Breast epithelium (tissue), 3 donors: ENCODE results near the gene GJA10.

ENCODE experiments used
- POLR2A ChIP-seq: fragments of 450-650 bp; IDR thresholded peaks from one replicate; pipeline ENCODE4 v1.6.1; 2016; ENCODE audit warnings: antibody characterized with exemption, mild to moderate bottlenecking, moderate library complexity
- POLR2AphosphoS5 ChIP-seq, 3 donors: sonication (generic); formaldehyde crosslinking; IDR thresholded peaks; one replicate each; pipeline ENCODE4 v1.6.1; 2017; ENCODE audit warnings: antibody characterized with exemption in 3 of 3
- TF ChIP-seq, protein P1 (sequence below), 3 donors: fragments of 450-650 bp; IDR thresholded peaks; one replicate each; pipeline ENCODE4 v1.5.1; 2016 to 2017; ENCODE audit warnings: antibody characterized with exemption in 3 of 3, mild to moderate bottlenecking in 3 of 3, moderate library complexity in 3 of 3

DNA sequence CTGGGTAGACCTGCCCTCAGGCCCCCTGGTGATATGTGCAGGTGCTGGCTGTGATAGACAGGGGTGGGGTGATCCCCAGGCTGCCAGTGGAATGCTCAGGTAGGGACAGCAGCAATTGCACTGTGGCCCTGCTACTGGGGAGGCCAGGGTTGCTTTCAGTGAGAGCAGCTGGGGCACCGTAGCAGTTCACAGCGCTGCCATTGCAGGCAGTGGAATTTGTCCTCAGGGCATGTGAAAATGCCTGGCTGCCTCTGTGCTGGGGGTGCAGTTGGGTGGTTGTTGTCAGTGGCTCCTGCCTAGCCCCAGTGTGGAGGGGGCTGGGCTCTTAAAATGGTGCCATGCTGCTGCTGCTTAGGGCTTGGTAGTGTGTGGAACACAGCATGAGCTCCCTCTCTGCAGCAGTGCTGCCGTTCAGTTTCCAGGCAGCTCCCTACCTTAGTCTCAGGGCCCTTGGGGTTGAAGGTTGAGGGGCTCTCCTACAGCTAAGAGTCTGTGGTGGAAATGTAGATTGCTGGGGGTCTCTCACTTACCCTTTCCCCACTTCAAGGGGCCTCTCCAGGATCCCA, 23.6 kb downstream of the GJA10 start:
- TF ChIP-seq, protein P1, sequence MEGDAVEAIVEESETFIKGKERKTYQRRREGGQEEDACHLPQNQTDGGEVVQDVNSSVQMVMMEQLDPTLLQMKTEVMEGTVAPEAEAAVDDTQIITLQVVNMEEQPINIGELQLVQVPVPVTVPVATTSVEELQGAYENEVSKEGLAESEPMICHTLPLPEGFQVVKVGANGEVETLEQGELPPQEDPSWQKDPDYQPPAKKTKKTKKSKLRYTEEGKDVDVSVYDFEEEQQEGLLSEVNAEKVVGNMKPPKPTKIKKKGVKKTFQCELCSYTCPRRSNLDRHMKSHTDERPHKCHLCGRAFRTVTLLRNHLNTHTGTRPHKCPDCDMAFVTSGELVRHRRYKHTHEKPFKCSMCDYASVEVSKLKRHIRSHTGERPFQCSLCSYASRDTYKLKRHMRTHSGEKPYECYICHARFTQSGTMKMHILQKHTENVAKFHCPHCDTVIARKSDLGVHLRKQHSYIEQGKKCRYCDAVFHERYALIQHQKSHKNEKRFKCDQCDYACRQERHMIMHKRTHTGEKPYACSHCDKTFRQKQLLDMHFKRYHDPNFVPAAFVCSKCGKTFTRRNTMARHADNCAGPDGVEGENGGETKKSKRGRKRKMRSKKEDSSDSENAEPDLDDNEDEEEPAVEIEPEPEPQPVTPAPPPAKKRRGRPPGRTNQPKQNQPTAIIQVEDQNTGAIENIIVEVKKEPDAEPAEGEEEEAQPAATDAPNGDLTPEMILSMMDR (IDR thresholded peaks at IDR 0.05): no peak
- TF ChIP-seq POLR2A: no peak
- no peak for TF ChIP-seq POLR2AphosphoS5 (IDR thresholded peaks at IDR 0.05)
